NCI-H2029 treated with DMSO at 0.1 percent for 48 hours (cell line): ENCODE results near the gene GABBR2.

Source experiments
- DNase-seq: peaks from one replicate; lab custom pipeline; 2025; lab: John Stamatoyannopoulos, UW

Gene GABBR2

GRCh38 chr9:98708933-98709911, at the start of gene GABBR2:
Gene GABBR2 (minus strand): TSS chr9:98708935. CDS start chr9:98708737, 198 bp downstream.
- no peak for DNase-seq

- no peak for DNase-seq
These were observed 46.4 kb upstream of the GABBR2 start for GRCh38 chr9:98755006-98755618.

- no peak for DNase-seq
These were observed 42.5 kb upstream of the GABBR2 start for GRCh38 chr9:98751210-98751609.

GRCh38 chr9:98750364-98751060, 41.8 kb upstream of the GABBR2 start:
- no peak for DNase-seq

- no peak for DNase-seq
These were observed 38.7 kb upstream of the GABBR2 start for GRCh38 chr9:98747476-98747875.

GRCh38 chr9:98745470-98745869, 36.7 kb upstream of the GABBR2 start:
- DNase-seq: no peak

- no peak for DNase-seq
These were observed 35.3 kb upstream of the GABBR2 start for GRCh38 chr9:98743818-98744611.

- no peak for DNase-seq
These were observed 34.6 kb upstream of the GABBR2 start for GRCh38 chr9:98743329-98743728.

- no peak for DNase-seq
These were observed 33.9 kb upstream of the GABBR2 start for GRCh38 chr9:98742325-98743280.

GRCh38 chr9:98740226-98740881, 31.6 kb upstream of the GABBR2 start:
- DNase-seq: no peak

GRCh38 chr9:98738741-98739140, 30.0 kb upstream of the GABBR2 start:
- DNase-seq: no peak

- no peak for DNase-seq
These were observed 27.5 kb upstream of the GABBR2 start for GRCh38 chr9:98736226-98736625.

- no peak for DNase-seq
These were observed 24.1 kb upstream of the GABBR2 start for GRCh38 chr9:98732801-98733200.

- DNase-seq: no peak
These were observed 23.4 kb upstream of the GABBR2 start for GRCh38 chr9:98732091-98732490.

GRCh38 chr9:98730871-98731270, 22.1 kb upstream of the GABBR2 start:
- DNase-seq: no peak

GRCh38 chr9:98728500-98728899, 19.8 kb upstream of the GABBR2 start:
- no peak for DNase-seq

GRCh38 chr9:98727428-98727827, 18.7 kb upstream of the GABBR2 start:
- no peak for DNase-seq

- DNase-seq: no peak
These were observed 18.0 kb upstream of the GABBR2 start for GRCh38 chr9:98726735-98727134.

GRCh38 chr9:98724810-98725530, 16.2 kb upstream of the GABBR2 start:
- no peak for DNase-seq
